Thyroid gland (tissue), 4 donors: ENCODE results near the gene SYNGR3. TPM values are rescaled to one million over a fixed set of nuclear protein-coding genes. Genes with fewer than 3 reads are reported as not detected.

Experiments used
- DNase-seq, 2 donors: peaks; one replicate each; pipeline ENCODE4 v3.0.0-alpha.2; 2019
- H3K27ac ChIP-seq, 3 donors: fragments of 200-600 bp; sonication (generic); 1 replicate in 2 of 3; 2 replicates in 1 of 3; pipeline ENCODE4 v1.5.1; 2016 to 2019; ENCODE audit warnings: mild to moderate bottlenecking in 1 of 3, moderate library complexity in 1 of 3
- H3K27me3 ChIP-seq: fragments of 200-600 bp; sonication (generic); one replicate; pipeline ENCODE4 v1.5.1; 2019
- H3K36me3 ChIP-seq, 2 donors: fragments of 200-600 bp; sonication (generic); one replicate each; pipeline ENCODE4 v1.5.1; 2016 to 2019
- H3K4me1 ChIP-seq, 2 donors: fragments of 200-600 bp; sonication (generic); one replicate each; pipeline ENCODE4 v1.5.1; 2017 to 2019
- H3K4me3 ChIP-seq, 3 donors: fragments of 200-600 bp; sonication (generic); replicated peaks in 1 of 3; 1 replicate in 2 of 3; 2 replicates in 1 of 3; pipeline ENCODE4 v1.5.1; 2016; ENCODE audit warnings: mild to moderate bottlenecking in 1 of 3
- H3K9me3 ChIP-seq: fragments of 200-600 bp; sonication (generic); one replicate; pipeline ENCODE4 v1.5.1; 2017
- CTCF ChIP-seq, 6 experiments: fragments of 200-600 bp in 3 of 6; fragments of 450-650 bp in 3 of 6; sonication (generic) in 3 of 6; IDR thresholded peaks; one replicate each; pipeline ENCODE4 v1.5.1; 2016 to 2019; ENCODE audit warnings: antibody characterized with exemption in 6 of 6, mild to moderate bottlenecking in 2 of 6, inconsistent platforms in 1 of 6, moderate library complexity in 1 of 6
- POLR2A ChIP-seq, 2 donors: fragments of 450-650 bp; IDR thresholded peaks; one replicate each; pipeline ENCODE4 v1.6.1; 2017; ENCODE audit warnings: antibody characterized with exemption in 2 of 2, mild to moderate bottlenecking in 2 of 2, moderate library complexity in 1 of 2
- WGBS, 2 donors: methylation state at CpG; one replicate each; pipeline ENCODE4 v1.1.5; 2017; 5-methylcytosine and 5-hydroxymethylcytosine counted together
- intact Hi-C: fragments of 100-400 bp; cut with DNase I; formaldehyde crosslinking; loops from one replicate; pipeline ENCODE4 v1.15.1; 2023
- total RNA-seq, 4 donors: library from RNA; depleted of rRNA; stranded (reverse); fragments of >200 nt; gene quantifications; one replicate each; pipeline ENCODE4 v1.2.3, GENCODE V29; 2016

Gene SYNGR3
- total RNA-seq, 4 donors from 2014 or later, result not detected

- no peak overlapping the region for H3K4me3 ChIP-seq
- no peaks in the 10 kb centered on the region for H3K9me3 ChIP-seq
- 83 to 84% methylated on average over 9 to 16 of the region's 21 CpGs for WGBS, 2 donors
- H3K4me1 ChIP-seq, result peaks cover 28 to 48% of the 10 kb centered on the region in 2 donors
- no peaks in the 10 kb centered on the region for H3K27me3 ChIP-seq
- no peak overlapping the region for H3K27ac ChIP-seq
- peaks cover 24 to 26% of the 10 kb centered on the region in 2 donors for H3K36me3 ChIP-seq
- DNase-seq, result peak in 1 of 2 donors; percentile 28
- TF ChIP-seq CTCF (IDR thresholded peaks at IDR 0.05) (no peak), POLR2A (IDR thresholded peaks at IDR 0.05) (no peak)
- intact Hi-C loops, result no loop called here
These were observed 15.9 kb downstream of the SYNGR3 start for GRCh38 chr16:2005646-2006045.

GRCh38 chr16:2006317-2006716 lies 16.5 kb downstream of the SYNGR3 start:
- Histone ChIP-seq H3K9me3 (no peaks in the 10 kb centered on the region), H3K4me3 (no peak overlapping the region), H3K27ac (no peak overlapping the region), H3K27me3 (no peaks in the 10 kb centered on the region), H3K4me1 (peaks cover 28 to 48% of the 10 kb centered on the region in 2 donors), H3K36me3 (peaks cover 18 to 20% of the 10 kb centered on the region in 2 donors)
- intact Hi-C loops, result no loop called here
- 92 to 96% methylated on average over 8 of the region's 8 CpGs for WGBS, 2 donors
- TF ChIP-seq CTCF (IDR thresholded peaks at IDR 0.05) (no peak), POLR2A (IDR thresholded peaks at IDR 0.05) (no peak)
- DNase-seq, result no peak

GRCh38 chr16:2007081-2007836 lies 17.5 kb downstream of the SYNGR3 start:
- H3K36me3 ChIP-seq, result peaks cover 9 to 10% of the 10 kb centered on the region in 2 donors
- intact Hi-C loops, result no loop called here
- H3K4me3 ChIP-seq, result no peak overlapping the region
- H3K9me3 ChIP-seq, result no peaks in the 10 kb centered on the region
- WGBS, 2 donors, result 90 to 93% methylated on average over 9 to 11 of the region's 16 CpGs
- DNase-seq, result no peak
- no peaks in the 10 kb centered on the region for H3K27me3 ChIP-seq
- TF ChIP-seq CTCF (IDR thresholded peaks at IDR 0.05) (no peak), POLR2A (IDR thresholded peaks at IDR 0.05) (no peak)
- H3K27ac ChIP-seq, result no peak overlapping the region
- peaks cover 28 to 48% of the 10 kb centered on the region in 2 donors for H3K4me1 ChIP-seq

GRCh38 chr16:2008009-2008526 lies 18.3 kb downstream of the SYNGR3 start:
- WGBS, 2 donors, result 54 to 58% methylated on average over 15 of the region's 15 CpGs

More at GRCh38 chr16:2008009-2008526, 18.3 kb downstream of the SYNGR3 start:
- Histone ChIP-seq H3K9me3 (no peaks in the 10 kb centered on the region), H3K4me1 (peaks cover 28 to 48% of the 10 kb centered on the region in 2 donors), H3K36me3 (peaks cover under 1 to 2% of the 10 kb centered on the region in 2 donors), H3K27ac (no peak overlapping the region), H3K27me3 (no peaks in the 10 kb centered on the region), H3K4me3 (no peak overlapping the region)
- no peak for DNase-seq
- no peak for TF ChIP-seq CTCF (IDR thresholded peaks at IDR 0.05)
- no peak for TF ChIP-seq POLR2A (IDR thresholded peaks at IDR 0.05)
- intact Hi-C loops, result no loop called here
